Liver (tissue), 9 donors: Measurements from ENCODE around the gene GNAI3. TPM values are rescaled to one million over a fixed set of nuclear protein-coding genes. Genes with fewer than 3 reads are reported as not detected.

Experiments used
- DNase-seq: peaks from one replicate; pipeline ENCODE4 v3.0.0-alpha.2; 2017; ENCODE audit warnings: low spot score
- H3K27ac ChIP-seq, 2 donors: one replicate each; pipeline ENCODE4 v1.7.0; 2013; ENCODE audit warnings: inconsistent platforms in 2 of 2, low read length in 2 of 2, control low read depth in 1 of 2, low read depth in 1 of 2, mild to moderate bottlenecking in 1 of 2
- H3K27me3 ChIP-seq, 4 donors: one replicate each; pipeline versions ENCODE4 v1.6.1 to v1.7.0; 2013; ENCODE audit warnings: low read length in 3 of 4, inconsistent platforms in 1 of 4, mild to moderate bottlenecking in 1 of 4, moderate library complexity in 1 of 4; ENCODE audit not compliant: control insufficient read depth in 4 of 4, insufficient read depth in 4 of 4
- H3K36me3 ChIP-seq, 4 donors: one replicate each; pipeline versions ENCODE4 v1.6.1 to v1.7.0; 2013; ENCODE audit warnings: low read length in 3 of 4, mild to moderate bottlenecking in 3 of 4, low read depth in 1 of 4, moderate library complexity in 1 of 4; ENCODE audit not compliant: control insufficient read depth in 4 of 4, insufficient read depth in 3 of 4
- H3K4me1 ChIP-seq, 4 donors: one replicate each; pipeline versions ENCODE4 v1.6.1 to v1.7.0; 2013; ENCODE audit warnings: low read length in 3 of 4, mild to moderate bottlenecking in 3 of 4, moderate library complexity in 1 of 4; ENCODE audit not compliant: control insufficient read depth in 4 of 4, insufficient read depth in 4 of 4
- H3K4me3 ChIP-seq, 3 donors: one replicate each; pipeline versions ENCODE4 v1.6.1 to v1.7.0; 2013; ENCODE audit warnings: low read length in 3 of 3, control low read depth in 1 of 3, low read depth in 1 of 3, mild to moderate bottlenecking in 1 of 3
- H3K9ac ChIP-seq, 2 donors: one replicate each; pipeline ENCODE4 v1.7.0; 2013; ENCODE audit warnings: low read length in 2 of 2, mild to moderate bottlenecking in 2 of 2, moderate library complexity in 2 of 2, control low read depth in 1 of 2, low read depth in 1 of 2
- H3K9me3 ChIP-seq, 4 donors: one replicate each; pipeline versions ENCODE4 v1.6.1 to v1.7.0; 2013; ENCODE audit warnings: low read length in 3 of 4; ENCODE audit not compliant: control insufficient read depth in 4 of 4
- EGR1 ChIP-seq, 2 donors: IDR thresholded peaks; 2 replicates each; pipeline ENCODE4 v1.6.1; 2016 to 2018; ENCODE audit warnings: antibody characterized with exemption in 2 of 2, low read depth in 2 of 2
- FOXA1 ChIP-seq: IDR thresholded peaks from 2 replicates; pipeline ENCODE4 v1.6.1; 2016; ENCODE audit warnings: antibody characterized with exemption
- GABPA ChIP-seq, 2 donors: IDR thresholded peaks in 1 of 2; conservative IDR thresholded peaks in 1 of 2; 2 replicates each; pipeline ENCODE4 v1.6.1; 2016; ENCODE audit warnings: antibody characterized with exemption in 2 of 2, mild to moderate bottlenecking in 1 of 2, moderate library complexity in 1 of 2
- HNF4A ChIP-seq, 2 donors: conservative IDR thresholded peaks; 2 replicates each; pipeline ENCODE4 v1.6.1; 2016; ENCODE audit warnings: antibody characterized with exemption in 2 of 2, mild to moderate bottlenecking in 2 of 2
- HNF4G ChIP-seq: IDR thresholded peaks from 2 replicates; pipeline ENCODE4 v1.6.1; 2016; ENCODE audit warnings: antibody characterized with exemption
- NR2F2 ChIP-seq: IDR thresholded peaks from 2 replicates; pipeline ENCODE4 v1.6.1; 2016; ENCODE audit warnings: antibody characterized with exemption
- RAD21 ChIP-seq, 2 donors: IDR thresholded peaks; 2 replicates each; pipeline ENCODE4 v1.6.1; 2016; ENCODE audit warnings: antibody characterized with exemption in 2 of 2, mild to moderate bottlenecking in 2 of 2
- REST ChIP-seq: IDR thresholded peaks from 2 replicates; pipeline ENCODE4 v1.6.1; 2016; ENCODE audit warnings: antibody characterized with exemption, mild to moderate bottlenecking
- RXRA ChIP-seq, 2 donors: IDR thresholded peaks; 2 replicates each; pipeline ENCODE4 v1.6.1; 2017 to 2018; ENCODE audit warnings: antibody characterized with exemption in 2 of 2, mild to moderate bottlenecking in 1 of 2
- TAF1 ChIP-seq: conservative IDR thresholded peaks from 2 replicates; pipeline ENCODE4 v1.6.1; 2016; ENCODE audit warnings: antibody characterized with exemption, mild to moderate bottlenecking
- YY1 ChIP-seq: IDR thresholded peaks from 2 replicates; pipeline ENCODE4 v1.6.1; 2016; ENCODE audit warnings: antibody characterized with exemption, mild to moderate bottlenecking
- WGBS: extraction: QIAGEN DNeasy Blood & Tissue Kit; methylation state at CpG from one replicate; pipeline ENCODE4 v1.1.7; 2013; 5-methylcytosine and 5-hydroxymethylcytosine counted together
- polyA plus RNA-seq, 2 donors: library from polyadenylated mRNA; stranded (reverse) in 1 of 2; unstranded in 1 of 2; fragments of 200-250 nt in 1 of 2; fragments of >200 nt in 1 of 2; fragmentation: Nextera tagmentation in 1 of 2; extraction: Ambion mirVana in 1 of 2; gene quantifications; one replicate each; pipeline versions ENCODE4 v1.2.1 to v1.2.3, GENCODE V29; 2013 to 2015
- total RNA-seq, 2 donors: library from RNA; depleted of rRNA; stranded (reverse); fragments of >200 nt; gene quantifications; one replicate each; pipeline ENCODE4 v1.2.3, GENCODE V29; 2014
- TF ChIP-seq, protein P1 (sequence below): IDR thresholded peaks from 2 replicates; pipeline ENCODE4 v1.6.1; 2016; ENCODE audit warnings: antibody characterized with exemption
- TF ChIP-seq, protein P2 (sequence below): fragments of 150-350 bp; IDR thresholded peaks from 2 replicates; pipeline ENCODE4 v1.5.1; 2017; ENCODE audit warnings: improper control_type of control experiment, low read depth, low read length; ENCODE audit not compliant: missing input control
- TF ChIP-seq, protein P3 (sequence below): IDR thresholded peaks from 2 replicates; pipeline ENCODE4 v1.6.1; 2016; ENCODE audit warnings: antibody characterized with exemption
- TF ChIP-seq, protein P4 (sequence below): IDR thresholded peaks from 2 replicates; pipeline ENCODE4 v1.6.1; 2016; ENCODE audit warnings: antibody characterized with exemption
- donor health status: healthy.
- donor health status: healthy.
- donor health status: healthy.
- donor health status: healthy.
- donor health status: healthy.

Gene GNAI3
- total and polyA plus RNA-seq, 4 donors: 1.9 to 6.5 (median 4.3) TPM

DNA sequence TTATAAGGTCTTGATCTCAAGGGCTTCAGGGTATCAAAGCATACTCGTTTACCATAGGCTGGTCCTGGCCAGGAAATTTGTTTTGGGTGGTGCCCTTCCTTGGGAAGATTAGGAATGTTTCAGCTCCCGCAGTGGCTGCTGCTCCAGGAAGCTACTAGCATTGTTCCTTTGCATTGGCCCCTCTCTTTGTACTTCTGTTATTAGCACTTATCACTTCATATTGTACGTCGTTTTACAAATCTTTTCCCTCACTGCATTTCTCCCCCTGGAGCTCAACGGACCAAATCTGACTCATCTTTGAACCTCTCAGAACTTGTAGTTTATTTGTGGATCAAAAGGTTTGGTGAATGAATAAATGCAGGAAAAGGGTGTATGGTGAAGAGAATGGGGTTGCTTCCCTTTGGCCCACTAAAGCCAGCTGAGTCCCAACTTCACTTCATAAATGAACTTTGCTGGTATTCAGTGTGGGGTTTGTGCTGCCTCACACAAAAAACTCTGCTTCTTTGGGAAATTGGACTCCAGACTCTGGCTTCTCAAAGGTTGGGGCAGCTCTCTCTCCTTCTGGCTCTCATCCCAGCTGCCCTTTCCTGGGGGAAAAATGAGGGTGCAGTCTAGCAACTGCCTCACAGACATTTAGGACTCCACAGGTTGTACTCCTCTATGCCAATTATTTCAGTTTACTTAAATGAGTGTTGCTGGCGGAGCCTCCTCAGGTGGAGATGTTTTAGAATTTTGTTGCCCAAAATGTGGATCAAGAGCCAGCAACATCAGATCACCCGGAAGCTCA is 65.1 kb downstream of the GNAI3 start:
- DNase-seq: no peak
- Histone ChIP-seq H3K9me3 (no peaks in the 10 kb centered on the region), H3K4me3 (no peak overlapping the region), H3K27ac (no peak overlapping the region), H3K4me1 (peaks cover 2 to 25% (median 15%) of the 10 kb centered on the region in 4 donors), H3K9ac (no peak overlapping the region), H3K27me3 (no peaks in the 10 kb centered on the region), H3K36me3 (no peaks in the 10 kb centered on the region)
- TF ChIP-seq NR2F2 (peak; percentile 41), FOXA1 (no peak)
- WGBS: 79% methylated on average over 7 of the region's 7 CpGs

- peaks cover 4 to 35% (median 26%) of the 10 kb centered on the region in 4 donors for H3K4me1 ChIP-seq
- DNase-seq: no peak
- TF ChIP-seq REST: no peak
- TF ChIP-seq HNF4A (conservative IDR thresholded peaks at IDR 0.05): no peak
- TF ChIP-seq HNF4G: no peak
- TF ChIP-seq, protein P1, sequence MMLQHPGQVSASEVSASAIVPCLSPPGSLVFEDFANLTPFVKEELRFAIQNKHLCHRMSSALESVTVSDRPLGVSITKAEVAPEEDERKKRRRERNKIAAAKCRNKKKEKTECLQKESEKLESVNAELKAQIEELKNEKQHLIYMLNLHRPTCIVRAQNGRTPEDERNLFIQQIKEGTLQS: no peak
- TF ChIP-seq, protein P2, sequence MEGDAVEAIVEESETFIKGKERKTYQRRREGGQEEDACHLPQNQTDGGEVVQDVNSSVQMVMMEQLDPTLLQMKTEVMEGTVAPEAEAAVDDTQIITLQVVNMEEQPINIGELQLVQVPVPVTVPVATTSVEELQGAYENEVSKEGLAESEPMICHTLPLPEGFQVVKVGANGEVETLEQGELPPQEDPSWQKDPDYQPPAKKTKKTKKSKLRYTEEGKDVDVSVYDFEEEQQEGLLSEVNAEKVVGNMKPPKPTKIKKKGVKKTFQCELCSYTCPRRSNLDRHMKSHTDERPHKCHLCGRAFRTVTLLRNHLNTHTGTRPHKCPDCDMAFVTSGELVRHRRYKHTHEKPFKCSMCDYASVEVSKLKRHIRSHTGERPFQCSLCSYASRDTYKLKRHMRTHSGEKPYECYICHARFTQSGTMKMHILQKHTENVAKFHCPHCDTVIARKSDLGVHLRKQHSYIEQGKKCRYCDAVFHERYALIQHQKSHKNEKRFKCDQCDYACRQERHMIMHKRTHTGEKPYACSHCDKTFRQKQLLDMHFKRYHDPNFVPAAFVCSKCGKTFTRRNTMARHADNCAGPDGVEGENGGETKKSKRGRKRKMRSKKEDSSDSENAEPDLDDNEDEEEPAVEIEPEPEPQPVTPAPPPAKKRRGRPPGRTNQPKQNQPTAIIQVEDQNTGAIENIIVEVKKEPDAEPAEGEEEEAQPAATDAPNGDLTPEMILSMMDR: no peak
- no peak for TF ChIP-seq RXRA (IDR thresholded peaks at IDR 0.05)
- peak; percentile 26 for TF ChIP-seq TAF1
- TF ChIP-seq GABPA (IDR thresholded peaks at IDR 0.05 in 1 of 2, conservative IDR thresholded peaks at IDR 0.05 in 1 of 2): peak in 1 of 2 donors; percentile 35
- H3K9me3 ChIP-seq: no peaks in the 10 kb centered on the region
- WGBS: 46% methylated on average over 3 of the region's 3 CpGs
- no peaks in the 10 kb centered on the region for H3K27me3 ChIP-seq
- peak overlapping the region; percentile 46 to 71 for H3K27ac ChIP-seq
- no peaks in the 10 kb centered on the region for H3K36me3 ChIP-seq
- no peak overlapping the region for H3K4me3 ChIP-seq
- no peak overlapping the region for H3K9ac ChIP-seq
Measured at GRCh38 chr1:109615879-109616278, 67.5 kb downstream of the GNAI3 start.

DNA sequence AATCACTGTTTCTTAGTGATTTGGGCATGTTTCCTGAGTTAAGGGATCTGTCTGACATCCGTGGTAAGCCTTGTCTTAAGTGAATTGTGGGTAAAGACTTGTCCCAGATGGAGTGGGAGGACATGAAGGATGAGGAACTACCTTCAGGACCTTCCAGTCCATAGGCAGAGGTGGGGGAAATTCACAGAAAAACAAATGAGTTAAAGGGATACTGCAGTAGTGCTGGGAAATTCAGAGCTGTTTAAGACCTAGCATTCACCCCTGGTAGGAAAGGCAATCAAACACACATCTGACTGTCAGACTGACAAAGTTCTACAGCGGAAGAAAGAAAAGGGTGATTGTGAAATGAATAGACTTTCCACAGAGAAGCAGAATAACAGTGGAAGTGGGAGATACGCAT is 68.0 kb downstream of the GNAI3 start:
- Histone ChIP-seq H3K4me3 (no peak overlapping the region), H3K27ac (peak overlapping the region; percentile 46 to 71), H3K36me3 (no peaks in the 10 kb centered on the region), H3K9me3 (no peaks in the 10 kb centered on the region), H3K27me3 (no peaks in the 10 kb centered on the region), H3K9ac (no peak overlapping the region), H3K4me1 (peaks cover 5 to 39% (median 28%) of the 10 kb centered on the region in 4 donors)
- 52% methylated on average over 3 of the region's 3 CpGs for WGBS
- no peak for DNase-seq
- TF ChIP-seq NR2F2: no peak
- TF ChIP-seq GABPA (IDR thresholded peaks at IDR 0.05 in 1 of 2, conservative IDR thresholded peaks at IDR 0.05 in 1 of 2): no peak
- TF ChIP-seq HNF4G: no peak
- TF ChIP-seq, protein P2: no peak
- TF ChIP-seq RXRA (IDR thresholded peaks at IDR 0.05): no peak
- TF ChIP-seq, protein P3, sequence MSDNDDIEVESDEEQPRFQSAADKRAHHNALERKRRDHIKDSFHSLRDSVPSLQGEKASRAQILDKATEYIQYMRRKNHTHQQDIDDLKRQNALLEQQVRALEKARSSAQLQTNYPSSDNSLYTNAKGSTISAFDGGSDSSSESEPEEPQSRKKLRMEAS: no peak
- TF ChIP-seq, protein P4, sequence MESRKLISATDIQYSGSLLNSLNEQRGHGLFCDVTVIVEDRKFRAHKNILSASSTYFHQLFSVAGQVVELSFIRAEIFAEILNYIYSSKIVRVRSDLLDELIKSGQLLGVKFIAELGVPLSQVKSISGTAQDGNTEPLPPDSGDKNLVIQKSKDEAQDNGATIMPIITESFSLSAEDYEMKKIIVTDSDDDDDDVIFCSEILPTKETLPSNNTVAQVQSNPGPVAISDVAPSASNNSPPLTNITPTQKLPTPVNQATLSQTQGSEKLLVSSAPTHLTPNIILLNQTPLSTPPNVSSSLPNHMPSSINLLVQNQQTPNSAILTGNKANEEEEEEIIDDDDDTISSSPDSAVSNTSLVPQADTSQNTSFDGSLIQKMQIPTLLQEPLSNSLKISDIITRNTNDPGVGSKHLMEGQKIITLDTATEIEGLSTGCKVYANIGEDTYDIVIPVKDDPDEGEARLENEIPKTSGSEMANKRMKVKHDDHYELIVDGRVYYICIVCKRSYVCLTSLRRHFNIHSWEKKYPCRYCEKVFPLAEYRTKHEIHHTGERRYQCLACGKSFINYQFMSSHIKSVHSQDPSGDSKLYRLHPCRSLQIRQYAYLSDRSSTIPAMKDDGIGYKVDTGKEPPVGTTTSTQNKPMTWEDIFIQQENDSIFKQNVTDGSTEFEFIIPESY: no peak
- no peak for TF ChIP-seq FOXA1
- TF ChIP-seq YY1: no peak
- no peak for TF ChIP-seq HNF4A (conservative IDR thresholded peaks at IDR 0.05)
- no peak for TF ChIP-seq RAD21 (IDR thresholded peaks at IDR 0.05)
- TF ChIP-seq TAF1: no peak
- no peak for TF ChIP-seq EGR1 (IDR thresholded peaks at IDR 0.05; ENCODE audit: low read depth in 2 of 2)
